SK-N-MC (cell line): Measurements from ENCODE around the gene RPS19.

Experiments
- EZH2 ChIP-seq: fragments of 200-600 bp; sonication (generic); IDR thresholded peaks from one replicate; pipeline ENCODE4 v1.6.1; 2017; ENCODE audit warnings: antibody characterized with exemption
- FOXP2 ChIP-seq: optimal IDR thresholded peaks from 2 replicates; pipeline ENCODE3; 2011; ENCODE audit warnings: mild to moderate bottlenecking, moderate library complexity; ENCODE audit not compliant: insufficient read depth; ENCODE audit errors: extremely low read length, control extremely low read depth
- POLR2AphosphoS5 ChIP-seq: IDR thresholded peaks from 2 replicates; pipeline ENCODE4 v1.6.1; 2012; ENCODE audit warnings: mild to moderate bottlenecking, low read depth, low read length, borderline replicate concordance

DNA sequence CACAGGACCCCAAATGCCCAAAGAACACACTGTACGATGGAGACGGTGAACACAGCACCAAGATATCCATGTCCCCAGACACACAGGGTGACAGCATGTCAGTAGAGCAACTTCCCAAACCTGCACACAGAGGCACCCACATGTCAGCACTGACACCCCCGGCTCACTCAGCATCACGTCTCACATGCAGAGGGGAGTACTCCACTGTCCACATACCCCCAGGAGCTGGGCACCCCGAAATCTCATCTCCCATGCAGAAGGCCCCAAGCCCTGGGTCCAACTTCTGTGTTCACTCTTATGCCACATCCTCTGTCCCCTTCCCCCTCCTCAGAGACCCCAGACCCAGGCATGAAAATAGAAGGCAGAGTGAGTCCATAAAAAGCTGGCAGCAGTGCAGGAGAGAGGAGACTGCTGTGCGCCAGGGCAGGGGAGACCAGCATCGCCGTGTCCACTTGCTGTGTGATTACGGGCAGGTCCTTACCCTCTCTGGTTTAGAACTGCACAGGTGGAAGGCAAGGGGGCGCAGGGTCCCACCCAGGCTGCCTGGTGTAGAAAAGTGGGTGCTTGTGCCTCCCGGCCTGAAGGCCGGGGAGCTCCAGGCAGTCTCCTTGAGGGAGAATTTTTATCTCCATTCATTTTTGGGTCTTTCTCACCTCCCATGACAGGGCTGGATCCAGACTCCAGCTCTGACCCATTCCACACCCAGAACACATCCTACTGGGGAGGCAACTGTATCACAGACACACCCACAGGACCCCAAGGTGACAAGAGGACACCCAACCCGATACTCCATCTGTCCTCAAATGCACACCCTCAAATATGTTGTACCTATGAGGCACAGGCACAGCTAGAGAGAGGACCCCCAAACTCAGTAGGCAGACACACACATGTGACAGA, 51.2 kb downstream of the RPS19 start:
- TF ChIP-seq EZH2: no peak
- TF ChIP-seq POLR2AphosphoS5: no peak
- no peak for TF ChIP-seq FOXP2
